Activated T-cell treated with anti-CD3 and anti-CD28 coated beads, Interleukin-2, amount 50 U/mL, for 24 hours (primary cell): Measurements from ENCODE around the gene IFI30.

Experiments used
- DNase-seq: peaks from one replicate; pipeline ENCODE4 v3.0.0-alpha.2; 2020
- H3K27ac Mint-ChIP-seq: 2 replicates; pipeline ENCODE4 v1.8.0; 2020; ENCODE audit warnings: mild to moderate bottlenecking, mixed read lengths
- H3K27me3 Mint-ChIP-seq: 2 replicates; pipeline ENCODE4 v1.8.0; 2020; ENCODE audit warnings: mixed read lengths
- H3K36me3 Mint-ChIP-seq: 2 replicates; pipeline ENCODE4 v1.8.0; 2020; ENCODE audit warnings: low read depth, mixed read lengths
- H3K4me1 Mint-ChIP-seq: 2 replicates; pipeline ENCODE4 v1.8.0; 2020; ENCODE audit warnings: low read depth, mixed read lengths
- H3K4me3 Mint-ChIP-seq: 2 replicates; pipeline ENCODE4 v1.8.0; 2020; ENCODE audit warnings: mild to moderate bottlenecking, moderate library complexity, mixed read lengths
- H3K9me3 Mint-ChIP-seq: 2 replicates; pipeline ENCODE4 v1.8.0; 2020; ENCODE audit warnings: mixed read lengths

The IFI30 gene

DNA sequence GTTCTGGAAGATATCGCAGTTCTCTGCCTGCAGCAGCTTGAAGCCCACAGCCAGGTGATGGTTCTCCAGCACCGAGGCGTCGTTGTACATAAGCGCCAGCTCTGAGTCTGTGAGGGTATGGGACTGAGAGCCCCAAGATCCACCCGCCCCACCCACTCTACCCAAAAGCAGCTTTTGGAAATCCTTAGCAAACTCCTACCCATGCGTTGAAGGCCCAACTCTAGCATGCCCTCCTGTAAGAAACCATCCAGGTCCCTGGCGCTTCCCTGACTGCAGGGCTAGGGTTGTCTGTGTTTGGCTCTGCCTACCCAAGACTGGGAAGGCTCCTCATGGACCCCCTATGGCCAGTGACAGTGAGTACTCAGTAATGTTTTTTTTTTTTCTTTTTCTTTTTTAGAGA, 43.2 kb downstream of the IFI30 start:
- Mint-ChIP-seq H3K27ac (no peak overlapping the region), H3K27me3 (peaks cover 10% of the 10 kb centered on the region), H3K4me3 (no peak overlapping the region), H3K9me3 (no peaks in the 10 kb centered on the region), H3K36me3 (no peaks in the 10 kb centered on the region), H3K4me1 (peaks cover 11% of the 10 kb centered on the region)
- DNase-seq: no peak

GRCh38 chr19:18218159-18218558, 44.5 kb downstream of the IFI30 start:
- peaks cover 11% of the 10 kb centered on the region for H3K4me1 Mint-ChIP-seq
- no peak for DNase-seq
- no peaks in the 10 kb centered on the region for H3K9me3 Mint-ChIP-seq
- H3K4me3 Mint-ChIP-seq: no peak overlapping the region
- peaks cover 19% of the 10 kb centered on the region for H3K27me3 Mint-ChIP-seq
- no peaks in the 10 kb centered on the region for H3K36me3 Mint-ChIP-seq
- no peak overlapping the region for H3K27ac Mint-ChIP-seq

DNA sequence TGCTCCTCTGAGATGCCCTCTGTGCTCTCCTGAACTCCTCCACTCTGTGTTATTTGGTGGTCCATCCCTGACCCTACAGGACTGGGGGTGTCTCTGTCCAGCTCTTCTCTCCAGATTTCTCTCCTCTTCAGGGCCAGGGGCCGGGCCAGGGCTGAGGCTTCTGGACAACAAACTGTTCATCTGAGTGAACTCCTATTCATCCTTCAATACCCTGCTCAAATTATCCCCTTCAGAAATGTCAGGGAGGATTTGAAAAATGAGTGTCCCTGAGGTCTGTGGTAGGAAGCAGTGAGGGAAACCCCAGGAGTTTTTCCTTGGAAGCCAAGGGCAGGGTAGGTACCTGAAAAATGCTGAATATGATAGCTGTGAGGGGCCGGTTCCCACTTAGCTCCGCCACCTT, 45.0 kb downstream of the IFI30 start:
- Mint-ChIP-seq H3K36me3 (no peaks in the 10 kb centered on the region), H3K9me3 (no peaks in the 10 kb centered on the region), H3K27ac (no peak overlapping the region)

DNA sequence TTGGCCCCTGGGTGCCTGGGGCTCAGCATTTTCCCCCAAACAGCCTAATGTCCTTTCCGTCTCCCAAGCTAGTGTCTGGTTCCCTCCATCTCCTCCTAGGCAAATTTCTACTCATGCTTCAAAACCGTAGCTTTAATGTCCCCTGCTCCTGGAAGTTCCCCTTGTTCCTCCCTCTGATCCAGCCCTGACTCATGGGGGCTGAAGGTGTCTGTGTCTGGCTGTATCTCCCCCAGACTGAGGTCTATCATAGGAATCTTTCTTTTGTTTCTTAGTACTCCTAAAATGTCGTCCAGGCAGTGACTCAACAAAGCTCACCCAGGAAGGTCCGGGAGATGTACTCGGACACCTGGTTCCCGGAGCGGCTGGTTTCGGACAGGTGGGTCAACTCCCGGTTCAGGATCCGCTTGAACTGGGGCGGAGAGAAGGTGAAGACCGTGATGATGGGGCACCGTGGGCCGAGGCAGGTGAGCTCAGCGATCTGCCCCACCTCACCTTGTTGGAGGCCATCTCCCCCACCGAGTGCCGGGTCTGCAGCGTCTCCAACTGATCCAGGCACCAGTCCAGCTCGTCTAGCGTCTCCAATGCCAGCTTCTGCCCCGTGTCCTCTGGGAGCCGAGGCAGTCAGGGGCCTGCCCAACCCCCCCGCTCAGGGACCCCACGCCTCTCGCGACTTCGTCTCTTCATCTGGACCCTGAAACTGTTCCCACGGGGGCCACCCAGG, 46.5 kb downstream of the IFI30 start:
- Mint-ChIP-seq H3K27ac (no peak overlapping the region), H3K27me3 (peaks cover 35% of the 10 kb centered on the region)

More for the DNA sequence above, 45.0 kb downstream of the IFI30 start:
- H3K27me3 Mint-ChIP-seq: peaks cover 22% of the 10 kb centered on the region
- H3K4me1 Mint-ChIP-seq: peaks cover 11% of the 10 kb centered on the region
- DNase-seq: no peak
- H3K4me3 Mint-ChIP-seq: no peak overlapping the region

DNA sequence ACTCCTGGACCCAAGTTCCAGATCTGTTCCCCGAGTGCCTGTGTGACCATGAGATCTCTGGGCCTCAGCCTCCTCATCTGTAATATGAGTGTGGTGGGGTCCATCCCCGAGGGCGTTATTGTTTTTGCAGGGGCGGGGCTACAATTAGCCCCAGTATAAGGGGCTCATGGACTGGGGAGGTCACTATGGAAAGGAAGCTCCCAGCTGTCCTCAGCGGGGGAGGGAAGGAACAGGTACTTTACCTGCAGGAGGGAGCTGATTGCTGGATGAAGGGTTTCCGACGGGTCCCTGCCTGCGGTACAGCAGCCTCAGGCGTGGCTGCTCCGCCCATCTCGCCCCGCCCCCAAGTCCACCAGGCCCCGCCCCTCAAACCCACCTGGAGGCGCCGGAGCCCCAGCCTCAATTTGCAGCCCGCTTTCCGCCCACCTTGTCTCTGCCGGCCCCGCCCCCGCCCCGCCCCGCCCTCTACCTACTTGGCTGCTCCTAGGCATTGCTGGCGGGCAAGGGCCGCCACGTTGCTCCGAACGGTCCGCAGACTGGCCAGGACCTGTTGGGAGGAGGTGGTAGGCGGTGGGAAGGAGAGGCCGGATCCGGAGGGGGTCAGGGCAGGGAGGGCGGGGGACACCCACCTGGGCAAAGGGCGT, 47.1 kb downstream of the IFI30 start:
- peaks cover 42% of the 10 kb centered on the region for H3K27me3 Mint-ChIP-seq
- no peak overlapping the region for H3K4me3 Mint-ChIP-seq
- H3K27ac Mint-ChIP-seq: no peak overlapping the region
- DNase-seq: no peak
- H3K4me1 Mint-ChIP-seq: peaks cover 21% of the 10 kb centered on the region
- H3K36me3 Mint-ChIP-seq: no peaks in the 10 kb centered on the region
- no peaks in the 10 kb centered on the region for H3K9me3 Mint-ChIP-seq

More for the DNA sequence above, 46.5 kb downstream of the IFI30 start:
- H3K36me3 Mint-ChIP-seq: no peaks in the 10 kb centered on the region
- H3K9me3 Mint-ChIP-seq: no peaks in the 10 kb centered on the region
- no peak for DNase-seq
- peaks cover 16% of the 10 kb centered on the region for H3K4me1 Mint-ChIP-seq
- H3K4me3 Mint-ChIP-seq: no peak overlapping the region

- Mint-ChIP-seq H3K36me3 (no peaks in the 10 kb centered on the region), H3K27ac (no peak overlapping the region), H3K27me3 (peaks cover 52% of the 10 kb centered on the region), H3K4me1 (peaks cover 23% of the 10 kb centered on the region), H3K9me3 (no peaks in the 10 kb centered on the region), H3K4me3 (no peak overlapping the region)
- DNase-seq: no peak
These were observed 48.5 kb downstream of the IFI30 start for GRCh38 chr19:18221815-18222725.

GRCh38 chr19:18223860-18224524, 50.4 kb downstream of the IFI30 start:
- peaks cover 23% of the 10 kb centered on the region for H3K4me1 Mint-ChIP-seq
- no peaks in the 10 kb centered on the region for H3K36me3 Mint-ChIP-seq
- peak overlapping the region; percentile 70 for H3K27ac Mint-ChIP-seq
- H3K4me3 Mint-ChIP-seq: peak overlapping the region; percentile 74
- peak; percentile 67 for DNase-seq
- H3K9me3 Mint-ChIP-seq: no peaks in the 10 kb centered on the region
- H3K27me3 Mint-ChIP-seq: peaks cover 65% of the 10 kb centered on the region

DNA sequence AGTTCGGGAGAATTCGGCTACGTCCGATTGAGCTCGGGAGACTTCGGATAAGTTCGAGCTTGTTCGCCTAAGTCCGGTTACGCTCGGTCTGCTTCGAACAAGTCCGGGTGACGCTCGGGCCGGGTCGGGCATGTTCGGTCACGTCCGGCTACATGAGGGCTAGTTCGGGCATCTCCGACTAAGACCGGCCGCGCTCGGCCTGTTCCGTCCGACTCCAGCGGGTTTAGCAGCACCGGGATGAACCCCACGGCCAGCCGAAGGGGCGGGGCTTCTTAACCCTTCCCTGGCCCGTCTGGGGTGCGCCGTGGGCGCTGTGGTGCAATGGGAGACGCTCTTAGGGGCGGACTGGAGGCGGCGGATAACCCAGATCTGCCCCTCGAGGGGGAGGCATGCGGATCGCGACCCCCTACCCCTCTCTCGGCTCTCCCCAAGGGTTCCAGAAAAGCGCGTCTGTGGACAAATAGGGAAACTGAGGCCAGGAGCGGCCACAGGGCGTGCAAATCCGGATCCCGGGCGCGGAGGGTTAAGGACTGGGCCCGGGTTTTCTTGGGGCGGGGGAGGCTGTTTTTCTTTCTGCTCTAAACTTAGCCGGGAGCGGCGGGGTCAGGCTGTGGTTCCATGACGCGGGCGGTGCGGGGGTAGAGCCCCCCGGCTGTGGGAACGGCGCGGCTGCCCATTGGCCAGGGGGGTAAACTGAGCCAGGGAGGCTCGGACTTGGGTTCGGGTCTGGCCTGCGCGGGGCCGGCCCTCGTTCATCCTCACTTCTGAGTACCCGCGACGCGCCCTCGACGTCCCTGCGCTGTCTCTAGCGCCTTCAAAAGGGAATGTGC, 51.1 kb downstream of the IFI30 start:
- H3K4me3 Mint-ChIP-seq: peak overlapping the region; percentile 74
- peak overlapping the region; percentile 70 for H3K27ac Mint-ChIP-seq
- DNase-seq: peak; percentile 93
- H3K4me1 Mint-ChIP-seq: peaks cover 23% of the 10 kb centered on the region
- H3K36me3 Mint-ChIP-seq: no peaks in the 10 kb centered on the region
- peaks cover 71% of the 10 kb centered on the region for H3K27me3 Mint-ChIP-seq
- no peaks in the 10 kb centered on the region for H3K9me3 Mint-ChIP-seq

GRCh38 chr19:18225355-18225701, 51.7 kb downstream of the IFI30 start:
- Mint-ChIP-seq H3K27ac (no peak overlapping the region), H3K36me3 (no peaks in the 10 kb centered on the region), H3K9me3 (no peaks in the 10 kb centered on the region), H3K4me3 (peak overlapping the region; percentile 74), H3K27me3 (peaks cover 74% of the 10 kb centered on the region), H3K4me1 (peaks cover 23% of the 10 kb centered on the region)
- no peak for DNase-seq

DNA sequence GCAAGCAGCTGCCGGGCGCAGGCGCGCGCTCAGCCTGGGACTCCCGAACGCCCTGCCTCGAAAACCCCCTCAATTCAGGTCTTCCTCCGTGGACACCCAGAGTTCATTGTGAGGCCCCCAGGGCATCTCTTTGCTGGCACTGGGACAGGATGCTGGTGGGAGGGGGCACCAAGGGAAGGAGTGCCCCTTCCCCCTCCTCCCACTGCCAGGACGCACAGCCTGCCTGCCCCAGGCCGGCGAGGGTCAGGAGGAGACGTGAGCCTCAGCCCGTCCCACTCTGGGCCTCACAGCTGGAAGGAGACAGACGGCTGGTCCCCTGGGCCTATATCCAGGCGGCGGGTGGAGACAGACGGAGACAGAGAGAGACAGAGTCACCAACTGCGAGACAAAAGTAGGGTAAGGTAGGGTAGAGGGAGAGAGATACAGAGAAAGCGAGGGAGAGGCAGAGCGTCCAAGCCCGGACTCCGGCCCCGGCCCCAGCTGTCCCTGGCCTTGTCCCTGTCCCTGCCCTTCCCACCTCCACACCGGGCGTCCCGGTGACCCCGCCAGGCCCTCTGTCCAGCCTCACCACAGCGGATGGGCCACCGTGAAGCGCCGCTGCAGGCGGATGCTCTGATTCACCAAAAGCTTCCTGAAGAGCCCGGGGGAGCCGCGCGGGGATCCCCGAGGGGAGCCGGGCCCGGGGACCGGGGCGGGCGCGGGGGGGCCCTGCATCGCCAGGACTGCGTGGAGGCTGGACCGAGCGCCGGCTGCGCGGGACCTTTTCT, 52.3 kb downstream of the IFI30 start, which contains the start of gene PDE4C:
PDE4C (minus strand) TSS at position 737 of the 767 bp plus-strand sequence; CDS start at position 714, 23 bp downstream.
- Mint-ChIP-seq H3K27me3 (peaks cover 80% of the 10 kb centered on the region), H3K4me1 (peaks cover 23% of the 10 kb centered on the region), H3K9me3 (no peaks in the 10 kb centered on the region), H3K4me3 (peak within 1 kb of the TSS; percentile 74), H3K27ac (no peak within 1 kb of the TSS), H3K36me3 (no peaks in the 10 kb centered on the region)
- DNase-seq: no peak

DNA sequence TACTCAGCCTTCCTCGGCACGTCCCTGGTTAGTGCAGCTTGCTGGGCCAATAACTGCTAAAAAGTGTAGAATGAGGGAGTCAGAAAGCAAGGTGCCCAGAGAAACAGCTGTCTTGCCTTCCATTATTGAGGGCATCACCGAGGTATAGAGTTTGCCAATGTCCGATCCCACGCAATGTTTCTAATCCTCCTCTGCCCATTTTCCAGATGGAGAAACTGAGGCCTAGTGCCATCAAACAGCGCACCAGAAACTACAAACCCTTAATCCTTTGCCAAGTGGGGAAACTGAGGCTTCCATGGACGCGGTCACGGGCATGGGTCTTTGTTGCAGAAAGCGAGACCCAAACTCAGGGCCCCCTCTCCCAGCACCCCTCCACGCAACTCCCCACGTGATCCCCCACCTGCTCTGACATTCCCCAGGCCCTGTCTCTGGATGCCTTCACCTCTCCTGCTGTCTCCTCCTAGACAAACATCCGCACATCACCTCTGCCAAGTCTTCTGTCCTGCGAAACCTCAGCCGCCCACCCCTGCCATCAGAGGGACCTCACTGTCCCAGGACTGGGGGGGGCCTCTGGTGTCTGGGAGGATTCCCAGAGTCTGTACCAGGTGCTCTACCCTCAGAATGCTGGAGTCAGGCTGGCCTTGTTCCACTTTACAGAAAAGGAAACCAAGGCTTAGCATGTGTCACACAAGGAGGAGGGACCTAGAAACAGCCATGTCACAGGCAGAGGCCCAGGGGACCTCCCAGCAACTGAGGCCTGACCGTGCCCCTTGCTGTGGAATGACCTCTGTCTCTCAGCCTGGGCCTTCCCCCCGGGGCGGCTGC, 53.6 kb downstream of the IFI30 start:
- Mint-ChIP-seq H3K27ac (no peak overlapping the region), H3K9me3 (no peaks in the 10 kb centered on the region), H3K27me3 (peaks cover 79% of the 10 kb centered on the region), H3K36me3 (no peaks in the 10 kb centered on the region), H3K4me3 (no peak overlapping the region), H3K4me1 (peaks cover 20% of the 10 kb centered on the region)
- no peak for DNase-seq
